Choroid plexus epithelial cell (primary cell): ENCODE measurements around the gene SLC25A12.
A peak's percentile ranks its signal among the peaks of the same experiment; 100 is the strongest.

Experiments
- DNase-seq: peaks from one replicate; pipeline ENCODE4 v3.0.0-alpha.2; 2010; ENCODE audit warnings: low read depth
- H3K4me3 ChIP-seq: 2 replicates; pipeline ENCODE4 v1.5.1; 2011; ENCODE audit warnings: low read depth, mild to moderate bottlenecking, control low read depth, low read length, moderate library complexity
- TF ChIP-seq, protein P1 (sequence below): conservative IDR thresholded peaks from 2 replicates; pipeline ENCODE4 v1.5.1; 2011; ENCODE audit warnings: low read depth, mild to moderate bottlenecking, control low read depth, inconsistent platforms, low read length, moderate library complexity

Gene SLC25A12, protein sequence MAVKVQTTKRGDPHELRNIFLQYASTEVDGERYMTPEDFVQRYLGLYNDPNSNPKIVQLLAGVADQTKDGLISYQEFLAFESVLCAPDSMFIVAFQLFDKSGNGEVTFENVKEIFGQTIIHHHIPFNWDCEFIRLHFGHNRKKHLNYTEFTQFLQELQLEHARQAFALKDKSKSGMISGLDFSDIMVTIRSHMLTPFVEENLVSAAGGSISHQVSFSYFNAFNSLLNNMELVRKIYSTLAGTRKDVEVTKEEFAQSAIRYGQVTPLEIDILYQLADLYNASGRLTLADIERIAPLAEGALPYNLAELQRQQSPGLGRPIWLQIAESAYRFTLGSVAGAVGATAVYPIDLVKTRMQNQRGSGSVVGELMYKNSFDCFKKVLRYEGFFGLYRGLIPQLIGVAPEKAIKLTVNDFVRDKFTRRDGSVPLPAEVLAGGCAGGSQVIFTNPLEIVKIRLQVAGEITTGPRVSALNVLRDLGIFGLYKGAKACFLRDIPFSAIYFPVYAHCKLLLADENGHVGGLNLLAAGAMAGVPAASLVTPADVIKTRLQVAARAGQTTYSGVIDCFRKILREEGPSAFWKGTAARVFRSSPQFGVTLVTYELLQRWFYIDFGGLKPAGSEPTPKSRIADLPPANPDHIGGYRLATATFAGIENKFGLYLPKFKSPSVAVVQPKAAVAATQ

GRCh38 chr2:171893824-171894611 lies at the start of gene SLC25A12:
TSS of gene SLC25A12 (minus strand) at chr2:171894244. CDS start at chr2:171894214, 30 bp downstream.
- TF ChIP-seq, protein P1, sequence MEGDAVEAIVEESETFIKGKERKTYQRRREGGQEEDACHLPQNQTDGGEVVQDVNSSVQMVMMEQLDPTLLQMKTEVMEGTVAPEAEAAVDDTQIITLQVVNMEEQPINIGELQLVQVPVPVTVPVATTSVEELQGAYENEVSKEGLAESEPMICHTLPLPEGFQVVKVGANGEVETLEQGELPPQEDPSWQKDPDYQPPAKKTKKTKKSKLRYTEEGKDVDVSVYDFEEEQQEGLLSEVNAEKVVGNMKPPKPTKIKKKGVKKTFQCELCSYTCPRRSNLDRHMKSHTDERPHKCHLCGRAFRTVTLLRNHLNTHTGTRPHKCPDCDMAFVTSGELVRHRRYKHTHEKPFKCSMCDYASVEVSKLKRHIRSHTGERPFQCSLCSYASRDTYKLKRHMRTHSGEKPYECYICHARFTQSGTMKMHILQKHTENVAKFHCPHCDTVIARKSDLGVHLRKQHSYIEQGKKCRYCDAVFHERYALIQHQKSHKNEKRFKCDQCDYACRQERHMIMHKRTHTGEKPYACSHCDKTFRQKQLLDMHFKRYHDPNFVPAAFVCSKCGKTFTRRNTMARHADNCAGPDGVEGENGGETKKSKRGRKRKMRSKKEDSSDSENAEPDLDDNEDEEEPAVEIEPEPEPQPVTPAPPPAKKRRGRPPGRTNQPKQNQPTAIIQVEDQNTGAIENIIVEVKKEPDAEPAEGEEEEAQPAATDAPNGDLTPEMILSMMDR: no peak
- peak; percentile 75 for DNase-seq
- peak within 1 kb of the TSS; percentile 72 for H3K4me3 ChIP-seq

- no peak for DNase-seq
- H3K4me3 ChIP-seq: no peak overlapping the region
- TF ChIP-seq, protein P1: no peak
Measured at GRCh38 chr2:171941316-171941699, 47.3 kb upstream of the SLC25A12 start.

GRCh38 chr2:171939743-171940071 lies 45.7 kb upstream of the SLC25A12 start:
- DNase-seq: no peak
- H3K4me3 ChIP-seq: no peak overlapping the region
- TF ChIP-seq, protein P1: no peak

DNA sequence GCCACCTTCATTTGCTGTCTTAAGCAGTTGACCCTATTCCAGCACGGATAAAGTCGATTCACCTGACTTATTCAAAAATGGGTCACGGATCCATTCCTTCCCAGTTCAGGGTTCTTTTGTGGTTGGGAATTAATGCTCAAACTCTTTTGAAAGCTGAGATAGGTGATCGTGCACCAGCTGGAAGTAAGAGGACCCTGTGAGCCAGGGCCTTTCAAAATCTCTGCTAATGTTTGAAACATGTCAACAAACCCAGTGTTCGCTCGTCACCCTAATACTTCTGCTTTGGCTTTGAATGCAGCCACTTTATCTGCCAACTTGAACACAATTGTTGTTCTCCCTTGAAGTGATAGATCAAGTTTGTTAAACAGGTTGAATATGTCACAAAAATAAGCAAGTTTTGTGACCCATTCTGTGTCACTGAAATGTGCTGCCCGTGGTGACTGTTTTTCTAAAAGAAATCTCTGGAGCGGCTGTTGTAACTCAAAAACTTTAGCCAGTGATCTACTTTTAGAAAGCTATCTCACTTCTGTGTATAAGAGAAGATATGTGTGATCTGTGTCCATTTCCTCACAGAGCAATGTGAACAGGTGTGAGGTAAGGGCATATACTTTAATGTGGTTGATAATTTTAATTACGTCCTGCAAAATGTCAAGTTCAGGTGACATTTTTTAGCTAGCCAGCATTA lies 45.2 kb upstream of the SLC25A12 start:
- H3K4me3 ChIP-seq: no peak overlapping the region
- TF ChIP-seq, protein P1: no peak
- DNase-seq: no peak

DNA sequence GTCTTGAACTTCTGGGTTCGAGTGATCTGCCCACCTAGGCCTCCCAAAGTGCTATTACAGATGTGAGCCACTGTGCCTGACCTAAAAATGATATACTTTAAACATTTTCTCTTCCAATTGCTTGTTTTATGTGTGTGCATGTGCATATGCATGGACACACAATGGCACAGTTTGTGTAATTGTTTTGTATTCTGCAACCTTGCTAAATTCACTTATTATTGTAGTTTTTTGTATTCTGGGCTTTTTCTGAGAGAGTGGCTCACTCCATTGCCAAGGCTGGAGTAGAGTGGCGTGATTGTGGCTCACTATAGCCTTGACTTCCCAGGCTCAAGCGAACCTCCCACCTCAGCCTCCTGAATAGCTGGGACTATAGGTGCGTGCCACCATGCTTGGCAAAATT lies 36.3 kb upstream of the SLC25A12 start:
- TF ChIP-seq, protein P1: no peak
- H3K4me3 ChIP-seq: no peak overlapping the region
- DNase-seq: no peak

GRCh38 chr2:171924170-171924942 lies 30.3 kb upstream of the SLC25A12 start:
- no peak overlapping the region for H3K4me3 ChIP-seq
- peak; percentile 9 for DNase-seq
- TF ChIP-seq, protein P1: no peak
